ENCODE measurements around the gene MTCL1.

- no peak for TF ChIP-seq CTCF (IDR thresholded peaks at IDR 0.05)
- TF ChIP-seq POLR2A (IDR thresholded peaks at IDR 0.05) = no peak
These were observed 39.3 kb downstream of the MTCL1 start for GRCh38 chr18:8744656-8745055.

Data from ovary (tissue), 3 donors.